HepG2 (cell line): ENCODE data around the gene GLRX5. TPM values are rescaled to one million over a fixed set of nuclear protein-coding genes. Genes with fewer than 3 reads are reported as not detected.
A peak's percentile ranks its signal among the peaks of the same experiment; 100 is the strongest.

Source experiments
- AKAP8 ChIP-seq: sonication (generic); formaldehyde crosslinking; IDR thresholded peaks from 2 replicates; pipeline ENCODE4 v1.5.1; 2020; ENCODE audit warnings: mild to moderate bottlenecking, missing genetic modification reagents
- ARID5B ChIP-seq: IDR thresholded peaks from 2 replicates; pipeline ENCODE4 v1.4.0; 2020; ENCODE audit warnings: mild to moderate bottlenecking, missing genetic modification reagents
- CREB1 ChIP-seq, 2 experiments: fragments of 450-650 bp in 1 of 2; IDR thresholded peaks; 2 replicates each; pipeline ENCODE4 v1.6.1; 2016 to 2017; ENCODE audit warnings: control low read depth in 1 of 2, mild to moderate bottlenecking in 1 of 2, missing compliant biosample characterization in 1 of 2, missing genetic modification characterization in 1 of 2
- E2F5 ChIP-seq: sonication (generic); formaldehyde crosslinking; conservative IDR thresholded peaks from 2 replicates; pipeline ENCODE4 v1.4.0; 2020; ENCODE audit warnings: missing genetic modification reagents
- HCFC1 ChIP-seq: fragments of 150-350 bp; IDR thresholded peaks from 2 replicates; pipeline ENCODE4 v1.6.1; 2014; ENCODE audit warnings: low read depth, low read length
- HOXA5 ChIP-seq: sonication (generic); formaldehyde crosslinking; IDR thresholded peaks from 2 replicates; pipeline ENCODE4 v1.4.0; 2020; ENCODE audit warnings: missing genetic modification reagents
- MAZ ChIP-seq, 2 experiments: sonication (generic) in 1 of 2; formaldehyde crosslinking in 1 of 2; IDR thresholded peaks; 2 replicates each; pipeline versions ENCODE4 v1.5.0 to v1.6.1; 2012 to 2020; ENCODE audit warnings: low read depth in 2 of 2, mild to moderate bottlenecking in 2 of 2, borderline replicate concordance in 1 of 2, improper control_type of control experiment in 1 of 2, low read length in 1 of 2, missing genetic modification reagents in 1 of 2, moderate library complexity in 1 of 2
- NR2F2 ChIP-seq: IDR thresholded peaks from 2 replicates; pipeline ENCODE4 v1.6.1; 2012; ENCODE audit warnings: low read depth, inconsistent platforms, borderline replicate concordance
- RAD51 ChIP-seq: fragments of 450-650 bp; IDR thresholded peaks from 2 replicates; pipeline ENCODE4 v1.6.1; 2016; ENCODE audit warnings: borderline replicate concordance
- TEAD3 ChIP-seq: optimal IDR thresholded peaks from 2 replicates; pipeline ENCODE3; 2016; ENCODE audit warnings: borderline replicate concordance
- ZBTB3 ChIP-seq: sonication (generic); formaldehyde crosslinking; IDR thresholded peaks from 2 replicates; pipeline ENCODE4 v1.4.0; 2020; ENCODE audit warnings: low read depth, mild to moderate bottlenecking, moderate library complexity, missing genetic modification reagents, borderline replicate concordance
- ZMYM4 ChIP-seq: sonication (generic); formaldehyde crosslinking; IDR thresholded peaks from 2 replicates; pipeline ENCODE4 v1.8.1; 2023; ENCODE audit warnings: mild to moderate bottlenecking, missing genetic modification reagents
- ZNF136 ChIP-seq: sonication (generic); formaldehyde crosslinking; IDR thresholded peaks from 2 replicates; pipeline ENCODE4 v1.8.1; 2022; ENCODE audit warnings: low read depth, mild to moderate bottlenecking, moderate library complexity, missing genetic modification reagents
- ZNF619 ChIP-seq: sonication (generic); formaldehyde crosslinking; IDR thresholded peaks from 2 replicates; pipeline ENCODE4 v1.4.0; 2020; ENCODE audit warnings: mild to moderate bottlenecking, missing genetic modification reagents
- ZNF878 ChIP-seq: sonication (generic); formaldehyde crosslinking; IDR thresholded peaks from 2 replicates; pipeline ENCODE4 v1.8.1; 2023; ENCODE audit warnings: mild to moderate bottlenecking, missing genetic modification reagents, moderate library complexity
- polyA plus RNA-seq, 8 experiments: library from polyadenylated mRNA; depleted of rRNA in 3 of 8; stranded (reverse) in 7 of 8; unstranded in 1 of 8; fragments of >200 nt; fragmentation: Illumina TruSeq in 4 of 8; extraction: Trizol in 4 of 8; gene quantifications; 2 replicates each; pipeline versions ENCODE4 v1.2.1 to v1.2.3, GENCODE V29; 2011 to 2016; ENCODE audit warnings: low read depth in 4 of 8, missing spikeins in 1 of 8, mixed read lengths in 1 of 8; ENCODE audit not compliant: insufficient read depth in 1 of 8
- total RNA-seq, 5 experiments: library from RNA; depleted of rRNA; stranded (reverse); fragments of >200 nt; fragmentation: Illumina TruSeq; extraction: Trizol; gene quantifications; 2 replicates each; pipeline ENCODE4 v1.2.3, GENCODE V29; 2016; ENCODE audit warnings: low read depth in 1 of 5
- TF ChIP-seq, protein P1 (sequence below): sonication (generic); formaldehyde crosslinking; IDR thresholded peaks from 2 replicates; pipeline ENCODE4 v1.5.0; 2020; ENCODE audit warnings: missing genetic modification reagents
- TF ChIP-seq, protein P2 (sequence below): sonication (generic); formaldehyde crosslinking; IDR thresholded peaks from 2 replicates; pipeline ENCODE4 v1.5.0; 2020; ENCODE audit warnings: mild to moderate bottlenecking, missing genetic modification reagents, borderline replicate concordance
- TF ChIP-seq, protein P3 (sequence below): IDR thresholded peaks from 2 replicates; pipeline ENCODE4 v1.6.1; 2018; ENCODE audit warnings: missing genetic modification reagents

The GLRX5 gene
- total and polyA plus RNA-seq, 2 of the 13 experiments (the other 11 are each of a cell fraction or from before 2014, with no cell fraction given), result 122 to 146 TPM

DNA sequence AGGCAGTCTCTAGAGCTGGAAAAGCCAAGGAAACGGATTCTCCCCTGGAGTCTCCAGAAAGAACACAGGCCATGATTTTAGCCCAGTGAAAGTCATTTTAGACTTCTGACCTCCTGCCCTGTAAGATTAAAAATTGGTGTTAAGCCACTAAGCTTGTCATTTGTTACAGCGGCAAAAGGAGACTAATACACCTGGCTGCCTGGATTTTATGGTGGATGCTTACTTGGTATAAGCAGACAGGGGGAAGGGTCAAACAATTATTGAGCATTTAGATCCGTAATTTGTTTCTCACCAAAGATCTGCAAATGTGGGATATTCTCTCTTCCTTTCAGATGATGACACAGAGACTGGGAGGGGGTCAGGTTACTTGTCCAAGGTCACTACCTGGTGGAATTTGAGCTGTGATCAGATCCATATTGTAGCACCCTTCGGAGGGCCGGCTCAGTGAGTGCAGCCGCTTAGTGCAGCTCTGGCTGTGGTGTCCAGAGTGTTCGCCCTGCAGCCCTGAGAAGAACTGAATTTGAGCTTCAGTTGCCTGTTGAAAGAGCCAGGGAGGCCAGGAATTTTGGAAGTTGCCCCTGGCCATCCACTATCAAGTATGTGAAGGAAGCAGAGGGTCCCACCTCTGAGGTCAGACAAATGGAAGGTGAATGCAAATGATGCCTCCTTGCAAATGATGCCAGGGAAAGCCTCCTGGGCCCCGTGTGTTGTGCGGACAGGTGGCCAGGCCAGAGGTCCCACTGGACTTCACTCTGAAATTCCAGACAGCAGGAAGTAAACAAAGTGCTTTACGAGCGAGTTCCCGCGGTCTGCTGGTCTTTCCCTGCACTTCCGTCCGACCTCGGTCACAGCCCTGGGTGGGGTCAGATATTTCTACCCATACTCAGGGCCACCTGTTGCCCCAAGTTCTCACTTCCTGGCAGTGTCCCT lies 15.1 kb downstream of the GLRX5 start (continued):
- peak; percentile 59; the same call in 1 of the 2 replicates for TF ChIP-seq ZBTB3 (CRISPR knock-in tag)
- TF ChIP-seq ZMYM4, result peak; percentile 28
- no peak; the same call in 1 of the 2 replicates for TF ChIP-seq ZNF619 (CRISPR knock-in tag)
- TF ChIP-seq RAD51, result no peak
- no peak for TF ChIP-seq HOXA5 (CRISPR knock-in tag)
- peak; percentile 95 for TF ChIP-seq TEAD3 (CRISPR knock-in tag)
- TF ChIP-seq ARID5B (CRISPR knock-in tag), result peak; percentile 93
- TF ChIP-seq NR2F2, result peak; percentile 77; the same call in 1 of the 2 replicates
- TF ChIP-seq, protein P1, sequence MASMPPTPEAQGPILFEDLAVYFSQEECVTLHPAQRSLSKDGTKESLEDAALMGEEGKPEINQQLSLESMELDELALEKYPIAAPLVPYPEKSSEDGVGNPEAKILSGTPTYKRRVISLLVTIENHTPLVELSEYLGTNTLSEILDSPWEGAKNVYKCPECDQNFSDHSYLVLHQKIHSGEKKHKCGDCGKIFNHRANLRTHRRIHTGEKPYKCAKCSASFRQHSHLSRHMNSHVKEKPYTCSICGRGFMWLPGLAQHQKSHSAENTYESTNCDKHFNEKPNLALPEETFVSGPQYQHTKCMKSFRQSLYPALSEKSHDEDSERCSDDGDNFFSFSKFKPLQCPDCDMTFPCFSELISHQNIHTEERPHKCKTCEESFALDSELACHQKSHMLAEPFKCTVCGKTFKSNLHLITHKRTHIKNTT (CRISPR knock-in tag), result no peak
- TF ChIP-seq ZNF136 (CRISPR knock-in tag), result no peak
- TF ChIP-seq MAZ (IDR thresholded peaks at IDR 0.05; ENCODE audit: borderline replicate concordance, low read depth, low read length), result no peak
- TF ChIP-seq MAZ (CRISPR knock-in tag; IDR thresholded peaks at IDR 0.05; ENCODE audit: low read depth), result peak; percentile 43; the same call in 1 of the 2 replicates
- 0 out of 2 replicates have a peak, but pooled peaks have one; percentile 13 for TF ChIP-seq ZNF878 (CRISPR knock-in tag)
- no peak for TF ChIP-seq CREB1 (IDR thresholded peaks at IDR 0.05)
- TF ChIP-seq CREB1 (CRISPR knock-in tag; IDR thresholded peaks at IDR 0.05), result no peak
- TF ChIP-seq, protein P2, sequence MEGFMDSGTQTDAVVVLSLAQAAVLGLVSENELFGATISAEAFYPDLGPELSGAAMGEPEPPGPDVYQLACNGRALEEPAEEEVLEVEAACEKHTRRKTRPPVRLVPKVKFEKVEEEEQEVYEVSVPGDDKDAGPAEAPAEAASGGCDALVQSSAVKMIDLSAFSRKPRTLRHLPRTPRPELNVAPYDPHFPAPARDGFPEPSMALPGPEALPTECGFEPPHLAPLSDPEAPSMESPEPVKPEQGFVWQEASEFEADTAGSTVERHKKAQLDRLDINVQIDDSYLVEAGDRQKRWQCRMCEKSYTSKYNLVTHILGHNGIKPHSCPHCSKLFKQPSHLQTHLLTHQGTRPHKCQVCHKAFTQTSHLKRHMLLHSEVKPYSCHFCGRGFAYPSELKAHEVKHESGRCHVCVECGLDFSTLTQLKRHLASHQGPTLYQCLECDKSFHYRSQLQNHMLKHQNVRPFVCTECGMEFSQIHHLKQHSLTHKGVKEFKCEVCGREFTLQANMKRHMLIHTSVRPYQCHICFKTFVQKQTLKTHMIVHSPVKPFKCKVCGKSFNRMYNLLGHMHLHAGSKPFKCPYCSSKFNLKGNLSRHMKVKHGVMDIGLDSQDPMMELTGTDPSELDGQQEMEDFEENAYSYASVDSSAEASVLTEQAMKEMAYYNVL (CRISPR knock-in tag), result no peak
- TF ChIP-seq, protein P3, sequence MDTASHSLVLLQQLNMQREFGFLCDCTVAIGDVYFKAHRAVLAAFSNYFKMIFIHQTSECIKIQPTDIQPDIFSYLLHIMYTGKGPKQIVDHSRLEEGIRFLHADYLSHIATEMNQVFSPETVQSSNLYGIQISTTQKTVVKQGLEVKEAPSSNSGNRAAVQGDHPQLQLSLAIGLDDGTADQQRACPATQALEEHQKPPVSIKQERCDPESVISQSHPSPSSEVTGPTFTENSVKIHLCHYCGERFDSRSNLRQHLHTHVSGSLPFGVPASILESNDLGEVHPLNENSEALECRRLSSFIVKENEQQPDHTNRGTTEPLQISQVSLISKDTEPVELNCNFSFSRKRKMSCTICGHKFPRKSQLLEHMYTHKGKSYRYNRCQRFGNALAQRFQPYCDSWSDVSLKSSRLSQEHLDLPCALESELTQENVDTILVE (CRISPR knock-in tag), result 0 out of 2 replicates have a peak, but pooled peaks have one; percentile 39
- no peak for TF ChIP-seq E2F5 (CRISPR knock-in tag)
- TF ChIP-seq AKAP8 (CRISPR knock-in tag), result peak; percentile 85; the same call in 1 of the 2 replicates
- TF ChIP-seq HCFC1, result no peak
